ENCODE results near the gene MMP15. TPM values are rescaled to one million over a fixed set of nuclear protein-coding genes. Genes with fewer than 3 reads are reported as not detected.

The MMP15 gene
- total RNA-seq, 1 donor from 2014 or later: 97.8 TPM

- DNase-seq (ENCODE audit: low spot score): no peak
- Mint-ChIP-seq H3K27ac (ENCODE audit: unreplicated experiment) (peak overlapping the region; percentile 96), H3K4me1 (ENCODE audit: unreplicated experiment) (peaks cover 41% of the 10 kb centered on the region), H3K27me3 (ENCODE audit: unreplicated experiment) (peaks cover 13% of the 10 kb centered on the region), H3K4me3 (ENCODE audit: unreplicated experiment) (peak overlapping the region; percentile 76), H3K36me3 (ENCODE audit: low read depth, unreplicated experiment) (peaks cover 12% of the 10 kb centered on the region), H3K9me3 (ENCODE audit: unreplicated experiment) (no peaks in the 10 kb centered on the region)
- TF ChIP-seq CTCF (IDR thresholded peaks at IDR 0.05; ENCODE audit: unreplicated experiment): no peak
Measured at GRCh38 chr16:58048494-58049231, 23.1 kb downstream of the MMP15 start.

- Mint-ChIP-seq H3K9me3 (ENCODE audit: unreplicated experiment) (no peaks in the 10 kb centered on the region), H3K27ac (ENCODE audit: unreplicated experiment) (peak overlapping the region; percentile 87), H3K27me3 (ENCODE audit: unreplicated experiment) (peaks cover 10% of the 10 kb centered on the region), H3K4me3 (ENCODE audit: unreplicated experiment) (peak overlapping the region; percentile 33), H3K36me3 (ENCODE audit: low read depth, unreplicated experiment) (peaks cover 7% of the 10 kb centered on the region), H3K4me1 (ENCODE audit: unreplicated experiment) (peaks cover 41% of the 10 kb centered on the region)
- no peak for TF ChIP-seq CTCF (IDR thresholded peaks at IDR 0.05; ENCODE audit: unreplicated experiment)
- DNase-seq (ENCODE audit: low spot score): no peak
Measured at GRCh38 chr16:58049232-58050185, 24.0 kb downstream of the MMP15 start.

- no peak for DNase-seq (ENCODE audit: low spot score)
- TF ChIP-seq CTCF (IDR thresholded peaks at IDR 0.05; ENCODE audit: unreplicated experiment): no peak
- peaks cover 10% of the 10 kb centered on the region for H3K27me3 Mint-ChIP-seq (ENCODE audit: unreplicated experiment)
- H3K4me1 Mint-ChIP-seq (ENCODE audit: unreplicated experiment): peaks cover 41% of the 10 kb centered on the region
- peaks cover 4% of the 10 kb centered on the region for H3K36me3 Mint-ChIP-seq (ENCODE audit: low read depth, unreplicated experiment)
- no peaks in the 10 kb centered on the region for H3K9me3 Mint-ChIP-seq (ENCODE audit: unreplicated experiment)
- no peak overlapping the region for H3K4me3 Mint-ChIP-seq (ENCODE audit: unreplicated experiment)
- no peak overlapping the region for H3K27ac Mint-ChIP-seq (ENCODE audit: unreplicated experiment)
Measured at GRCh38 chr16:58051296-58051695, 25.7 kb downstream of the MMP15 start.

GRCh38 chr16:58051821-58052603, 26.5 kb downstream of the MMP15 start:
- Mint-ChIP-seq H3K36me3 (ENCODE audit: low read depth, unreplicated experiment) (peaks cover 4% of the 10 kb centered on the region), H3K4me3 (ENCODE audit: unreplicated experiment) (no peak overlapping the region), H3K9me3 (ENCODE audit: unreplicated experiment) (no peaks in the 10 kb centered on the region), H3K27me3 (ENCODE audit: unreplicated experiment) (peaks cover 10% of the 10 kb centered on the region), H3K4me1 (ENCODE audit: unreplicated experiment) (peaks cover 38% of the 10 kb centered on the region), H3K27ac (ENCODE audit: unreplicated experiment) (no peak overlapping the region)
- no peak for DNase-seq (ENCODE audit: low spot score)
- no peak for TF ChIP-seq CTCF (IDR thresholded peaks at IDR 0.05; ENCODE audit: unreplicated experiment)

Measured in endothelial cell (in vitro differentiated cells).